ENCODE results near the gene ACAD11. TPM values are rescaled to one million over a fixed set of nuclear protein-coding genes. Genes with fewer than 3 reads are reported as not detected.
"Not testable (repeated sequence)": the region's sequence is repeated elsewhere in the genome, so short reads cannot be mapped to it uniquely, and the experiment has no call there.

The ACAD11 gene
- polyA plus RNA-seq, 3 donors = 7.1 to 16.2 (median 9.4) TPM

GRCh38 chr3:132569153-132569552, 90.5 kb downstream of the ACAD11 start:
- H3K27ac ChIP-seq (ENCODE audit: low read depth, low read length) = no peak overlapping the region
- 26 to 50% (median 37%) methylated on average over 2 of the region's 2 CpGs for WGBS, 3 donors

GRCh38 chr3:132568422-132568821, 91.2 kb downstream of the ACAD11 start:
- H3K27ac ChIP-seq (ENCODE audit: low read depth, low read length) = no peak overlapping the region
- 70 to 77% (median 73%) methylated on average over 2 of the region's 2 CpGs for WGBS, 3 donors

GRCh38 chr3:132564070-132564465, 95.5 kb downstream of the ACAD11 start:
- no peak overlapping the region for H3K27ac ChIP-seq (ENCODE audit: low read depth, low read length)
- WGBS, 3 donors = 68 to 85% (median 77%) methylated on average over 2 of the region's 2 CpGs

GRCh38 chr3:132563420-132564069, 96.1 kb downstream of the ACAD11 start:
- WGBS, 3 donors = 69 to 87% (median 73%) methylated on average over 4 of the region's 4 CpGs

GRCh38 chr3:132561003-132561402, 98.6 kb downstream of the ACAD11 start:
- 84 to 94% (median 89%) methylated on average over 4 of the region's 4 CpGs for WGBS, 3 donors
- no peak overlapping the region for H3K27ac ChIP-seq (ENCODE audit: low read depth, low read length)

More at GRCh38 chr3:132563420-132564069, 96.1 kb downstream of the ACAD11 start:
- no peak overlapping the region for H3K27ac ChIP-seq (ENCODE audit: low read depth, low read length)

- no peak overlapping the region for H3K27ac ChIP-seq (ENCODE audit: low read depth, low read length)
- WGBS, 3 donors = 55 to 80% (median 69%) methylated on average over 8 of the region's 8 CpGs
These were observed 103.0 kb downstream of the ACAD11 start for GRCh38 chr3:132556508-132557159.

- H3K27ac ChIP-seq (ENCODE audit: low read depth, low read length) = not testable (repeated sequence)
- WGBS, 3 donors = 57 to 87% (median 87%) methylated on average over 3 of the region's 3 CpGs
These were observed 103.6 kb downstream of the ACAD11 start for GRCh38 chr3:132556036-132556386.

- 55 to 83% (median 77%) methylated on average over 5 of the region's 5 CpGs for WGBS, 3 donors
- H3K27ac ChIP-seq (ENCODE audit: low read depth, low read length) = no peak overlapping the region
These were observed 104.1 kb downstream of the ACAD11 start for GRCh38 chr3:132555306-132556035.

- 24 to 76% (median 59%) methylated on average over 8 of the region's 8 CpGs for WGBS, 3 donors
- no peak overlapping the region for H3K27ac ChIP-seq (ENCODE audit: low read depth, low read length)
These were observed 105.2 kb downstream of the ACAD11 start for GRCh38 chr3:132554437-132554836.

- 46 to 74% (median 55%) methylated on average over 6 of the region's 6 CpGs for WGBS, 3 donors
- no peak overlapping the region for H3K27ac ChIP-seq (ENCODE audit: low read depth, low read length)
These were observed 105.8 kb downstream of the ACAD11 start for GRCh38 chr3:132553826-132554225.

GRCh38 chr3:132550579-132551305, 108.9 kb downstream of the ACAD11 start:
- WGBS, 3 donors = 37 to 50% (median 44%) methylated on average over 3 of the region's 3 CpGs

GRCh38 chr3:132549890-132550578, 109.6 kb downstream of the ACAD11 start:
- H3K27ac ChIP-seq (ENCODE audit: low read depth, low read length) = no peak overlapping the region

More at GRCh38 chr3:132550579-132551305, 108.9 kb downstream of the ACAD11 start:
- H3K27ac ChIP-seq (ENCODE audit: low read depth, low read length) = no peak overlapping the region

GRCh38 chr3:132549169-132549568, 110.4 kb downstream of the ACAD11 start:
- WGBS, 3 donors = 60 to 93% (median 88%) methylated on average over 8 of the region's 8 CpGs
- H3K27ac ChIP-seq (ENCODE audit: low read depth, low read length) = no peak overlapping the region

- H3K27ac ChIP-seq (ENCODE audit: low read depth, low read length) = no peak overlapping the region
- WGBS, 3 donors = 55 to 87% (median 61%) methylated on average over 3 of the region's 3 CpGs
These were observed 114.1 kb downstream of the ACAD11 start for GRCh38 chr3:132545471-132545870.

GRCh38 chr3:132544130-132544529, 115.5 kb downstream of the ACAD11 start:
- WGBS, 3 donors = 93 to 95% (median 93%) methylated on average over 2 of the region's 2 CpGs
- no peak overlapping the region for H3K27ac ChIP-seq (ENCODE audit: low read depth, low read length)

- WGBS, 3 donors = 37 to 48% (median 42%) methylated on average over 2 of the region's 2 CpGs
- no peak overlapping the region for H3K27ac ChIP-seq (ENCODE audit: low read depth, low read length)
These were observed 116.4 kb downstream of the ACAD11 start for GRCh38 chr3:132543011-132543739.

- 49 to 72% (median 51%) methylated on average over 2 of the region's 2 CpGs for WGBS, 3 donors
- H3K27ac ChIP-seq (ENCODE audit: low read depth, low read length) = no peak overlapping the region
These were observed 117.0 kb downstream of the ACAD11 start for GRCh38 chr3:132542577-132542976.

- 41 to 73% (median 69%) methylated on average over 3 of the region's 3 CpGs for WGBS, 3 donors
- H3K27ac ChIP-seq (ENCODE audit: low read depth, low read length) = no peak overlapping the region
These were observed 119.9 kb downstream of the ACAD11 start for GRCh38 chr3:132539681-132540080.

Data from adipose tissue (tissue), 3 donors.